Neural progenitor cell (in vitro differentiated cells): ENCODE data around the gene CD40.

Experiments
- EZH2 ChIP-seq: fragments of 200-600 bp; sonication (generic); IDR thresholded peaks from 2 replicates; pipeline ENCODE4 v1.6.1; 2017; ENCODE audit warnings: antibody characterized with exemption, mild to moderate bottlenecking, moderate library complexity
- EZH2phosphoT487 ChIP-seq: fragments of 200-600 bp; sonication (generic); IDR thresholded peaks from 2 replicates; pipeline ENCODE4 v1.6.1; 2017; ENCODE audit warnings: antibody characterized with exemption
- TF ChIP-seq, protein P1 (sequence below): fragments of 200-600 bp; sonication (generic); IDR thresholded peaks from 2 replicates; pipeline ENCODE4 v1.5.1; 2017; ENCODE audit warnings: antibody characterized with exemption, mild to moderate bottlenecking

DNA sequence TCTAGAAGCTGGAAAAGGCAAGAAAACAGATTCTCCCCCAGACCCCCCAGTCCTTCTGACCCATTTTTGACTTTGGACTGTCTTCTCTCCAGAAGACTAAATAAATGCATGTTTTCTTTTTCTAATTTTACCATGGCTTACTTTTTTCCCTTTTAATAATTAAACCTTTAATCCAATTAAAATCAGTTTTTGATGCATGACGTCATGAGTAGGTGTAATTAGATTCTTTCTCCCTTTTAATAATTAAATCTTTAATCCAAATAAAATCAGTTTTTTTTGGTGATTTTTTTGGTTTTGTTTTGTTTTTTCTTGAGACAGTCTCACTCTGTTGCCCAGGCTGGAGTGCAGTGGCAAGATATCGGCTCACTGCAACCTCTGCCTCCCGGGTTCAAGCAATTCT is 15.2 kb upstream of the CD40 start:
- no peak for TF ChIP-seq EZH2phosphoT487
- TF ChIP-seq, protein P1, sequence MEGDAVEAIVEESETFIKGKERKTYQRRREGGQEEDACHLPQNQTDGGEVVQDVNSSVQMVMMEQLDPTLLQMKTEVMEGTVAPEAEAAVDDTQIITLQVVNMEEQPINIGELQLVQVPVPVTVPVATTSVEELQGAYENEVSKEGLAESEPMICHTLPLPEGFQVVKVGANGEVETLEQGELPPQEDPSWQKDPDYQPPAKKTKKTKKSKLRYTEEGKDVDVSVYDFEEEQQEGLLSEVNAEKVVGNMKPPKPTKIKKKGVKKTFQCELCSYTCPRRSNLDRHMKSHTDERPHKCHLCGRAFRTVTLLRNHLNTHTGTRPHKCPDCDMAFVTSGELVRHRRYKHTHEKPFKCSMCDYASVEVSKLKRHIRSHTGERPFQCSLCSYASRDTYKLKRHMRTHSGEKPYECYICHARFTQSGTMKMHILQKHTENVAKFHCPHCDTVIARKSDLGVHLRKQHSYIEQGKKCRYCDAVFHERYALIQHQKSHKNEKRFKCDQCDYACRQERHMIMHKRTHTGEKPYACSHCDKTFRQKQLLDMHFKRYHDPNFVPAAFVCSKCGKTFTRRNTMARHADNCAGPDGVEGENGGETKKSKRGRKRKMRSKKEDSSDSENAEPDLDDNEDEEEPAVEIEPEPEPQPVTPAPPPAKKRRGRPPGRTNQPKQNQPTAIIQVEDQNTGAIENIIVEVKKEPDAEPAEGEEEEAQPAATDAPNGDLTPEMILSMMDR = no peak
- TF ChIP-seq EZH2 = no peak
